GM23248 (cell line): Measurements from ENCODE around the gene HARBI1. TPM values are rescaled to one million over a fixed set of nuclear protein-coding genes. Genes with fewer than 3 reads are reported as not detected.

Experiments used
- DNase-seq: peaks from one replicate; pipeline ENCODE4 v3.0.0-alpha.2; 2015
- H2AFZ ChIP-seq: fragments of 200-600 bp; sonication (generic); 2 replicates; pipeline ENCODE4 v1.6.1; 2016; ENCODE audit warnings: antibody characterized with exemption
- H3F3A ChIP-seq: fragments of 200-600 bp; sonication (generic); 2 replicates; pipeline ENCODE4 v1.6.1; 2016; ENCODE audit warnings: mild to moderate bottlenecking, antibody characterized with exemption, mixed run types; ENCODE audit not compliant: insufficient read depth
- H3K27ac ChIP-seq: fragments of 200-600 bp; sonication (generic); 2 replicates; pipeline ENCODE4 v1.5.1; 2016; ENCODE audit warnings: mild to moderate bottlenecking
- H3K27me3 ChIP-seq: fragments of 200-600 bp; sonication (generic); replicated peaks from 2 replicates; pipeline ENCODE4 v1.6.1; 2016; ENCODE audit warnings: mild to moderate bottlenecking; ENCODE audit not compliant: insufficient read depth
- H3K36me3 ChIP-seq: fragments of 200-600 bp; sonication (generic); 2 replicates; pipeline ENCODE4 v1.6.1; 2016; ENCODE audit warnings: low read depth, mild to moderate bottlenecking
- H3K4me1 ChIP-seq: fragments of 200-600 bp; sonication (generic); 2 replicates; pipeline ENCODE4 v1.6.1; 2016; ENCODE audit warnings: mild to moderate bottlenecking; ENCODE audit not compliant: insufficient read depth
- H3K4me2 ChIP-seq: fragments of 200-600 bp; sonication (generic); one replicate; pipeline ENCODE4 v1.6.1; 2016; ENCODE audit warnings: mild to moderate bottlenecking; ENCODE audit not compliant: unreplicated experiment
- H3K4me3 ChIP-seq: fragments of 200-600 bp; sonication (generic); 2 replicates; pipeline ENCODE4 v1.5.1; 2016; ENCODE audit warnings: mild to moderate bottlenecking
- H3K79me2 ChIP-seq: fragments of 200-600 bp; sonication (generic); 2 replicates; pipeline ENCODE4 v1.6.1; 2016; ENCODE audit warnings: mild to moderate bottlenecking; ENCODE audit not compliant: insufficient read depth
- H3K9ac ChIP-seq: fragments of 200-600 bp; sonication (generic); 2 replicates; pipeline ENCODE4 v1.6.1; 2016; ENCODE audit warnings: mild to moderate bottlenecking
- H3K9me2 ChIP-seq: fragments of 200-600 bp; sonication (generic); 2 replicates; pipeline ENCODE4 v1.6.1; 2016; ENCODE audit warnings: mixed run types, mild to moderate bottlenecking, moderate library complexity; ENCODE audit not compliant: insufficient read depth
- H3K9me3 ChIP-seq: fragments of 200-600 bp; sonication (generic); one replicate; pipeline ENCODE4 v1.6.1; 2017; ENCODE audit warnings: low read depth
- H4K20me1 ChIP-seq: fragments of 200-600 bp; sonication (generic); 2 replicates; pipeline ENCODE4 v1.6.0; 2016; ENCODE audit not compliant: insufficient read depth
- EZH2 ChIP-seq: fragments of 200-600 bp; sonication (generic); IDR thresholded peaks from 2 replicates; pipeline ENCODE4 v1.6.1; 2018; ENCODE audit warnings: antibody characterized with exemption, mild to moderate bottlenecking; ENCODE audit not compliant: insufficient read depth, poor library complexity, severe bottlenecking
- EZH2phosphoT487 ChIP-seq: fragments of 200-600 bp; sonication (generic); IDR thresholded peaks from 2 replicates; pipeline ENCODE4 v1.6.1; 2018; ENCODE audit warnings: antibody characterized with exemption, moderate library complexity, mild to moderate bottlenecking, low read depth; ENCODE audit not compliant: insufficient read depth
- WGBS, 2 experiments: methylation state at CpG; one replicate each; pipeline ENCODE4 v1.1.6; 2015 to 2017; ENCODE audit warnings: low lambda C conversion rate in 2 of 2, low coverage in 1 of 2; ENCODE audit errors: missing lambda C conversion rate in 2 of 2; 5-methylcytosine and 5-hydroxymethylcytosine counted together
- in situ Hi-C: fragments of 300-500 bp; cut with MboI; formaldehyde crosslinking; loops from 2 replicates; pipeline ENCODE4 v1.15.0; 2020
- polyA plus RNA-seq: library from polyadenylated mRNA; unstranded; fragments of >200 nt; fragmentation: Nextera tagmentation; extraction: Ambion mirVana; gene quantifications from 2 replicates; pipeline ENCODE4 v1.2.1, GENCODE V29; 2016
- total RNA-seq: library from RNA; depleted of rRNA; stranded (reverse); fragments of >200 nt; shearing (Covaris generic); gene quantifications from 2 replicates; pipeline ENCODE4 v1.2.3, GENCODE V29; 2014; rRNA removed

HARBI1 gene, protein sequence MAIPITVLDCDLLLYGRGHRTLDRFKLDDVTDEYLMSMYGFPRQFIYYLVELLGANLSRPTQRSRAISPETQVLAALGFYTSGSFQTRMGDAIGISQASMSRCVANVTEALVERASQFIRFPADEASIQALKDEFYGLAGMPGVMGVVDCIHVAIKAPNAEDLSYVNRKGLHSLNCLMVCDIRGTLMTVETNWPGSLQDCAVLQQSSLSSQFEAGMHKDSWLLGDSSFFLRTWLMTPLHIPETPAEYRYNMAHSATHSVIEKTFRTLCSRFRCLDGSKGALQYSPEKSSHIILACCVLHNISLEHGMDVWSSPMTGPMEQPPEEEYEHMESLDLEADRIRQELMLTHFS
- total RNA-seq (1.5 and 4.6 TPM in 2 replicates), polyA plus RNA-seq (6.0 and 6.2 TPM in 2 replicates)

- Histone ChIP-seq H3K9ac (peak within 1 kb of the TSS; percentile 99), H3K36me3 (0 out of 2 replicates have a peak, but pooled peaks cover 7% of the 10 kb centered on the region), H2AFZ (peak within 1 kb of the TSS; percentile 87), H3K4me1 (peaks cover 18% of the 10 kb centered on the region), H4K20me1 (no peaks in the 10 kb centered on the region), H3K79me2 (peaks cover 53% of the 10 kb centered on the region), H3K27me3 (no peaks in the 10 kb centered on the region), H3K4me3 (peak within 1 kb of the TSS; percentile 94), H3F3A (peaks cover 10% of the 10 kb centered on the region; the same call in 1 of the 2 replicates), H3K4me2 (peak within 1 kb of the TSS; percentile 96), H3K9me2 (no peaks in the 10 kb centered on the region), H3K27ac (peak within 1 kb of the TSS; percentile 95), H3K9me3 (no peaks in the 10 kb centered on the region)
- DNase-seq = peak; percentile 96
- TF ChIP-seq EZH2phosphoT487 (no peak), EZH2 (no peak)
- in situ Hi-C loops = no loop called here
- WGBS, 2 experiments = 1 to 2% methylated on average over 68 to 72 of the region's 72 CpGs
Measured at GRCh38 chr11:46617134-46617971, at the start of gene HARBI1, which contains the start of gene ATG13. HARBI1 (minus strand) TSS chr11:46617227; CDS start chr11:46616237, 990 bp downstream. ATG13 (plus strand) TSS chr11:46617553; CDS start chr11:46644292, 26,739 bp downstream.

GRCh38 chr11:46666516-46666915 is 49.5 kb upstream of the HARBI1 start:
- Histone ChIP-seq H3K4me2 (no peak overlapping the region), H3K27ac (no peak overlapping the region), H3F3A (peaks cover 28% of the 10 kb centered on the region; the same call in 1 of the 2 replicates), H4K20me1 (no peaks in the 10 kb centered on the region), H3K4me3 (no peak overlapping the region), H3K4me1 (peaks cover 4% of the 10 kb centered on the region; the same call in 1 of the 2 replicates), H3K36me3 (peaks cover 37% of the 10 kb centered on the region), H3K79me2 (no peaks in the 10 kb centered on the region), H3K9ac (no peak overlapping the region), H2AFZ (no peak overlapping the region), H3K9me3 (no peaks in the 10 kb centered on the region), H3K9me2 (no peaks in the 10 kb centered on the region), H3K27me3 (no peaks in the 10 kb centered on the region)
- 46 to 56% methylated on average over 5 of the region's 5 CpGs for WGBS, 2 experiments
- DNase-seq = no peak
- no peak for TF ChIP-seq EZH2
- no peak for TF ChIP-seq EZH2phosphoT487
- in situ Hi-C loops = no loop called here

DNA sequence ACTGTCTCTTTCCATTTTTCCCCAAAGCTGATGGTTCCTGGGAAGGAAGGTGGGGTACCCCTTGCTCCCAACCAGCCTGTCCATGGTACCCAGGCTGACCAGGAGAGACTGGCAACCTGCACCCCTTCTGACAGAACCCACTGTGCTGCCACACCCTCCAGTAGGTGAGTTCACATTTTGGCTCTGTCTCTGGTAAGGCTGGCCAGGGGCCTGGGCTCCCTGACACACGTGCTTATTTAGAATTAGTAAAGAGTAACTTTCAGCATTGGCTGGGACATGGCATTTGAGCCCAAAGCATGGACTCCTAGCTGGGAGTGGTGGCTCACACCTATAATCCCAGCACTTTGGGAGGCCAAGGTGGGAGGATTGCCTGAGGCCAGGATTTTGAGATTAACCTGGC is 48.3 kb upstream of the HARBI1 start:
- Histone ChIP-seq H3K79me2 (no peaks in the 10 kb centered on the region), H3K36me3 (peaks cover 37% of the 10 kb centered on the region), H3K4me3 (no peak overlapping the region), H3K27me3 (no peaks in the 10 kb centered on the region), H3K9ac (no peak overlapping the region), H3K9me2 (no peaks in the 10 kb centered on the region), H3F3A (peaks cover 16% of the 10 kb centered on the region; the same call in 1 of the 2 replicates), H3K9me3 (no peaks in the 10 kb centered on the region), H3K4me2 (no peak overlapping the region), H3K4me1 (0 out of 2 replicates have a peak, but pooled peaks cover under 1% of the 10 kb centered on the region), H4K20me1 (no peaks in the 10 kb centered on the region), H2AFZ (no peak overlapping the region), H3K27ac (no peak overlapping the region)
- in situ Hi-C loops = no loop called here
- WGBS, 2 experiments = 100% methylated on average over 1 of the region's 1 CpG
- TF ChIP-seq EZH2phosphoT487 = no peak
- no peak for TF ChIP-seq EZH2
- no peak for DNase-seq

DNA sequence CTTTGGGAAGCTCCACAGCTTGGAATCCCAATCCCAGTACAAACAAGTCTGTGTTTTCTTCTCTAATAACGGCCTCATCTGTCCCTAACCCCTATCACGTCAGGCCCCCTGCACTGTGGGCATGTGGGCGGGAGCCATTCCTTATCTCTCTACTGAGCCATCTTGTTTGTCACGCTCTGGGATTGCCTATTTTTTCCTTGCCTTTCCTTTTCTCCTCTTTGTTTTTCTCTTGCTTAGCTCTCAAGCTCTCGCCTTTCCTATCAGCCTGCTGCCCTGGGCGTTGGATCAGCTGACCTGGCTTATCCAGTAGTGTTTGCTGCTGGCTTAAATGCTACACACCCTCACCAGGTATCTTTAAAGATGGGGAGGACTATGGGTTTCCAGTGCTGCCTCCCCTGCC is 47.6 kb upstream of the HARBI1 start:
- H3K4me1 ChIP-seq = peaks cover 6% of the 10 kb centered on the region
- peaks cover 12% of the 10 kb centered on the region; the same call in 1 of the 2 replicates for H3F3A ChIP-seq
- H2AFZ ChIP-seq = no peak overlapping the region
- H3K9ac ChIP-seq = no peak overlapping the region
- in situ Hi-C loops = no loop called here
- H3K4me2 ChIP-seq = no peak overlapping the region
- H3K4me3 ChIP-seq = no peak overlapping the region
- no peaks in the 10 kb centered on the region for H3K9me3 ChIP-seq
- no peaks in the 10 kb centered on the region for H3K79me2 ChIP-seq
- no peak for TF ChIP-seq EZH2
- TF ChIP-seq EZH2phosphoT487 = no peak
- H4K20me1 ChIP-seq = no peaks in the 10 kb centered on the region
- H3K27me3 ChIP-seq = no peaks in the 10 kb centered on the region
- H3K36me3 ChIP-seq = peaks cover 33% of the 10 kb centered on the region
- no peak for DNase-seq
- WGBS, 2 experiments = 82 to 83% methylated on average over 6 of the region's 6 CpGs
- no peaks in the 10 kb centered on the region for H3K9me2 ChIP-seq
- no peak overlapping the region for H3K27ac ChIP-seq
